Brain microvascular endothelial cell (primary cell): Measurements from ENCODE around the gene NOP16.

Source experiments
- DNase-seq: peaks from one replicate; pipeline ENCODE4 v3.0.0-alpha.2; 2020
- H3K27ac ChIP-seq: fragments of 250-450 bp; sonication (Bioruptor Pico); 2 replicates; pipeline ENCODE4 v1.5.1; 2020; ENCODE audit warnings: mild to moderate bottlenecking, moderate library complexity
- H3K27me3 ChIP-seq: fragments of 250-450 bp; sonication (Bioruptor Pico); replicated peaks from 2 replicates; pipeline ENCODE4 v1.5.1; 2020; ENCODE audit warnings: mild to moderate bottlenecking
- H3K36me3 ChIP-seq: fragments of 250-450 bp; sonication (Bioruptor Pico); replicated peaks from 2 replicates; pipeline ENCODE4 v1.5.1; 2020; ENCODE audit warnings: mild to moderate bottlenecking
- H3K4me3 ChIP-seq: 2 replicates; pipeline ENCODE4 v1.5.1; 2011; ENCODE audit warnings: low read depth, mild to moderate bottlenecking, control low read depth, low read length, moderate library complexity
- in situ Hi-C: cut with HindIII; loops from 2 replicates; pipeline ENCODE4 v1.10.0; 2017; ENCODE audit warnings: low sequenced_read_pairs, low pct_ligation_motif_present
- TF ChIP-seq, protein P1 (sequence below): IDR thresholded peaks from 2 replicates; pipeline ENCODE4 v1.5.1; 2011; ENCODE audit warnings: low read depth, mild to moderate bottlenecking, moderate library complexity, low read length, control low read depth, inconsistent platforms; ENCODE audit errors: missing control alignments

The NOP16 gene

DNA sequence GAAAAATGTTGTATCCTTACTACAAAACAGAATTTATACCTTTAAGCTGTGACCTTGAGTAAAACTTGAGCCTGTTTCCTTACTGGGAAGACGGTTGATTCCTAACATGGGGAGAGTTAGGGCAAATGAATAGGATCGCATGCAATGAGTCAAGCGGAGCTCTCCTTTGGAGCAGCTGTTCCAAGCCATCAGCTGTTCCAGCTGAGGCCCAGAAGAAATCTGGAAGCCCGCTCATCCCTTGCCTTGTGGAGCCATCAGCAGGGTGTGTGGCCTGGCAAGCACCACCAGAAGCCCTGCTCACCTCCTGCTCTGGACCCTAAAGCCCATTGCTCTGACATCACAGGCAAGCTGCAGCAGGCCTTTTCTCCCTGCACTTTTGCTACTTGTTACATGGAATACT, 34.9 kb downstream of the NOP16 start:
- TF ChIP-seq, protein P1, sequence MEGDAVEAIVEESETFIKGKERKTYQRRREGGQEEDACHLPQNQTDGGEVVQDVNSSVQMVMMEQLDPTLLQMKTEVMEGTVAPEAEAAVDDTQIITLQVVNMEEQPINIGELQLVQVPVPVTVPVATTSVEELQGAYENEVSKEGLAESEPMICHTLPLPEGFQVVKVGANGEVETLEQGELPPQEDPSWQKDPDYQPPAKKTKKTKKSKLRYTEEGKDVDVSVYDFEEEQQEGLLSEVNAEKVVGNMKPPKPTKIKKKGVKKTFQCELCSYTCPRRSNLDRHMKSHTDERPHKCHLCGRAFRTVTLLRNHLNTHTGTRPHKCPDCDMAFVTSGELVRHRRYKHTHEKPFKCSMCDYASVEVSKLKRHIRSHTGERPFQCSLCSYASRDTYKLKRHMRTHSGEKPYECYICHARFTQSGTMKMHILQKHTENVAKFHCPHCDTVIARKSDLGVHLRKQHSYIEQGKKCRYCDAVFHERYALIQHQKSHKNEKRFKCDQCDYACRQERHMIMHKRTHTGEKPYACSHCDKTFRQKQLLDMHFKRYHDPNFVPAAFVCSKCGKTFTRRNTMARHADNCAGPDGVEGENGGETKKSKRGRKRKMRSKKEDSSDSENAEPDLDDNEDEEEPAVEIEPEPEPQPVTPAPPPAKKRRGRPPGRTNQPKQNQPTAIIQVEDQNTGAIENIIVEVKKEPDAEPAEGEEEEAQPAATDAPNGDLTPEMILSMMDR: no peak
- no peak overlapping the region for H3K27ac ChIP-seq
- no peak overlapping the region for H3K4me3 ChIP-seq
- peaks cover 48% of the 10 kb centered on the region for H3K36me3 ChIP-seq
- H3K27me3 ChIP-seq: no peaks in the 10 kb centered on the region
- DNase-seq: no peak
- in situ Hi-C loops: no loop called here

DNA sequence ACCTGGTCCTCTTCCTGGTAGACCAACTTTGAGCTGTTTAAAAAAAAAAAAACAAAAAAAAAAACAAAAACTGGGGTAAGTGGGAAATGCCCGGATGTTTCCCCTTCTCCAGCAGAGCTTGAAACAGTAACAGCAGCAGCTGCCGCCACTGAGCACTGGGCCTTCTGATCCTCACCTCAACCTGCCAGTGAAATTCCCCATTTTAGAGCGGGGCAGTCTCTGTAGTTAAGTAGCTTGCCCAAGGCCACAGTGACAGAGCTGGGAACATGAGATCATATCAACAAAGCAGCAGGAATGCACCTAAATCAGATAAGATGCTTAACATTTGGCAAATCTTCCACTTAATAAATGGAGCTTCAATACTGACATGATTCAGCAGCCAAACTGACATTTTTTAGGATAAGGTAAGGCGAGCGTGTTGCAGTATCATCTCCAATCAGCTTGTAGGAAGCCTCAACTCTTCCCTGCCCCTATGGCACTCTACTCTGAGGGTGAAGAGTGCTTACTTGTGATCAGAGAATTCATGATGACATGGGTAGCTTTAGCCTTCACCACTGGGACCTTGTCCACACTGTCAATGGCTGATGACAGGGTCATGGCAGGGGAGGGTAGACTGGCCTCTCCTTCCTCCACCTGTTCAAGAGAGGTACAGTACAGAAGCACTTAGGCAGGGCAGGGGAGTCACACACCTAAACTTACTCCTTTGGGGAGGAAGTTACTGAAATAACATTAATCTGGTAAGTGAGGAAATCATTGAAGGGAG, 36.1 kb downstream of the NOP16 start:
- DNase-seq: no peak
- TF ChIP-seq, protein P1: no peak
- in situ Hi-C loops: no loop called here
- Histone ChIP-seq H3K4me3 (no peak overlapping the region), H3K36me3 (peaks cover 56% of the 10 kb centered on the region), H3K27me3 (no peaks in the 10 kb centered on the region), H3K27ac (no peak overlapping the region)

DNA sequence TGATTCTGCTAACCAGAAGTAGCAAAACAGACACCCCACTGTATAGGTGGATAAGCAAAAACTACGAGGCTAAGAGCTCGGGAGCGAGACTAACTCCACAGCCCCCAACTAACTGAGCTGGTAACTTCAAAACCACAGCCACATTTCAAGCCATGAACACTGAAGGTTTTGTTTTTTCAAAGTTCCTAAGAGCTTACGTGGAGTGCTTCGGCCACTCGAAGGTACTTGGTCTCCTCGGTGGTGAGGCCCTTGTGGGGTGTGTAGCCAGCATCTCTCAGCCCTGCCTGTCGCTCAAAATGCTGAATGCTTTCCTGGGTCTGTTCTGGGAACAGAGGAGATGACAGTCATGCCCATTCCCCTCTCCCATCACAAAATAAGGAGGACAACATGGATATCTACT, 38.0 kb downstream of the NOP16 start:
- TF ChIP-seq, protein P1: no peak
- DNase-seq: no peak
- Histone ChIP-seq H3K27ac (no peak overlapping the region), H3K27me3 (no peaks in the 10 kb centered on the region), H3K36me3 (peaks cover 64% of the 10 kb centered on the region), H3K4me3 (no peak overlapping the region)
- in situ Hi-C loops: no loop called here

DNA sequence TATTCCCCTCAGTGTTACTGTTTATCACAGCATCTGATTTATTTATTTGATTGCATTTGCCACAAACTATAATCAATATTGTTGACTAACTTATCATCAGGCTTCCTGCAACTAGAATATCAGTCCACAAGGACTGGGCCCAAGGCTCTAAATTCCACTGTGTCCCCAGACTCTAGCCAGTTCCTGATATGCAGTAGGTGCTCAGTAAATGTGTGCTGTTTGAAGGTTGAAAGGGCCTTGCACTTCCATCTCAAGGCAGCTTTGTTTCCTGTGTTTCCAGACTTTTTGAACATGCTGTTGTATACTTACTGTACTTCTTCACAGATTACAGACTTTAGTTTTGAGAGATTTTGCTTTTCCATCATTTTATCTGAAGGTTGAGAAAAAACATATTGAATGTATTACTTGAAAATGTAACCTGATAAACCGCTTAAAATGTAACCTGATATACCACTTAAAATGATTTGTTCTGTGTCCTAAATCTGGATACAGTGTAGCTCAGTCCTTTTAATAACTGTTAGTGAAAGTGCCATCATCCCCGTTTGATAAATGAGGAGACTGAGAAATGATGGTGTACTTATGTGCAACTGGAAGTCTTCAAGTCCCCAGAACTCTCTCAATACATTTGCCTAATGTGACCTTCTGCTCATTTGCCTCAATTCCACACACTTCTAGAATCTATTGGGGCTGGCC, 45.5 kb downstream of the NOP16 start:
- H3K36me3 ChIP-seq: peaks cover 32% of the 10 kb centered on the region
- no peak for DNase-seq
- H3K27me3 ChIP-seq: no peaks in the 10 kb centered on the region
- in situ Hi-C loops: no loop called here
- H3K4me3 ChIP-seq: no peak overlapping the region
- H3K27ac ChIP-seq: no peak overlapping the region
- TF ChIP-seq, protein P1: no peak

DNA sequence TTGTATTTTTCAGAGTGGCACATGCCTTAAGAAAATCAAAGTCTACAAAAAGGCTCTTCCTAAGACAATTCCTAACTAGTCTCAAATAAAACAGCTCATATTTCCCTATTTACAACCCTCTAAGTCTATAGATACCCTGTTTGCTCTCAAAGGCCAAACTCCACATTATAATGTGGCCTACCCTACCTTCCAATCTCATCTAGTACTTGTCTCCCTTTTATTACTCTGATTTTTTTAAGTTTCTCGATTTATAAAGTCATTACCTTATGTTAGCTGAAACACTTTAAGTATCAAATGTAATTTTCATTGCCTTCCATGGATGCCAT, 46.3 kb downstream of the NOP16 start:
- in situ Hi-C loops: no loop called here
- no peak for DNase-seq
- Histone ChIP-seq H3K27ac (no peak overlapping the region), H3K27me3 (no peaks in the 10 kb centered on the region), H3K4me3 (no peak overlapping the region), H3K36me3 (peaks cover 24% of the 10 kb centered on the region)
- TF ChIP-seq, protein P1: no peak
